Measurements from ENCODE around the gene CLEC4M. TPM values are rescaled to one million over a fixed set of nuclear protein-coding genes. Genes with fewer than 3 reads are reported as not detected.

CLEC4M gene
- total RNA-seq, 1 donor from 2014 or later: not detected

- H3K9me3 Mint-ChIP-seq: no peaks in the 10 kb centered on the region
- TF ChIP-seq CTCF (conservative IDR thresholded peaks at IDR 0.05): no peak
- no peaks in the 10 kb centered on the region for H3K36me3 Mint-ChIP-seq (ENCODE audit: low read depth)
- H3K4me1 Mint-ChIP-seq: no peaks in the 10 kb centered on the region
- H3K27me3 Mint-ChIP-seq (ENCODE audit: low read depth): peaks cover 98% of the 10 kb centered on the region
- no peak overlapping the region for H3K27ac Mint-ChIP-seq (ENCODE audit: unreplicated experiment)
- no peak for DNase-seq (ENCODE audit: low read depth, low spot score)
- no peak overlapping the region for H3K4me3 Mint-ChIP-seq
Observed at GRCh38 chr19:7783991-7784423, 21.0 kb downstream of the CLEC4M start.

- Mint-ChIP-seq H3K9me3 (no peaks in the 10 kb centered on the region), H3K36me3 (ENCODE audit: low read depth) (no peaks in the 10 kb centered on the region), H3K27ac (ENCODE audit: unreplicated experiment) (no peak overlapping the region), H3K4me3 (no peak overlapping the region), H3K27me3 (ENCODE audit: low read depth) (peaks cover 98% of the 10 kb centered on the region), H3K4me1 (no peaks in the 10 kb centered on the region)
- no peak for TF ChIP-seq CTCF (conservative IDR thresholded peaks at IDR 0.05)
- DNase-seq (ENCODE audit: low read depth, low spot score): no peak
Observed at GRCh38 chr19:7784856-7785255, 21.8 kb downstream of the CLEC4M start.

GRCh38 chr19:7787141-7787540 is 24.1 kb downstream of the CLEC4M start:
- H3K27me3 Mint-ChIP-seq (ENCODE audit: low read depth): peaks cover 94% of the 10 kb centered on the region
- H3K36me3 Mint-ChIP-seq (ENCODE audit: low read depth): no peaks in the 10 kb centered on the region
- no peak for TF ChIP-seq CTCF (conservative IDR thresholded peaks at IDR 0.05)
- no peaks in the 10 kb centered on the region for H3K9me3 Mint-ChIP-seq
- no peaks in the 10 kb centered on the region for H3K4me1 Mint-ChIP-seq
- H3K27ac Mint-ChIP-seq (ENCODE audit: unreplicated experiment): no peak overlapping the region
- DNase-seq (ENCODE audit: low read depth, low spot score): no peak
- no peak overlapping the region for H3K4me3 Mint-ChIP-seq

- no peaks in the 10 kb centered on the region for H3K4me1 Mint-ChIP-seq
- peaks cover 94% of the 10 kb centered on the region for H3K27me3 Mint-ChIP-seq (ENCODE audit: low read depth)
- no peak for TF ChIP-seq CTCF (conservative IDR thresholded peaks at IDR 0.05)
- H3K27ac Mint-ChIP-seq (ENCODE audit: unreplicated experiment): no peak overlapping the region
- H3K36me3 Mint-ChIP-seq (ENCODE audit: low read depth): no peaks in the 10 kb centered on the region
- no peak for DNase-seq (ENCODE audit: low read depth, low spot score)
- no peaks in the 10 kb centered on the region for H3K9me3 Mint-ChIP-seq
- H3K4me3 Mint-ChIP-seq: no peak overlapping the region
Observed at GRCh38 chr19:7787602-7788177, 24.6 kb downstream of the CLEC4M start.

GRCh38 chr19:7788178-7788932 is 25.3 kb downstream of the CLEC4M start:
- peaks cover 90% of the 10 kb centered on the region for H3K27me3 Mint-ChIP-seq (ENCODE audit: low read depth)
- TF ChIP-seq CTCF (conservative IDR thresholded peaks at IDR 0.05): no peak

More at GRCh38 chr19:7788178-7788932, 25.3 kb downstream of the CLEC4M start:
- H3K4me3 Mint-ChIP-seq: no peak overlapping the region
- no peaks in the 10 kb centered on the region for H3K36me3 Mint-ChIP-seq (ENCODE audit: low read depth)
- H3K9me3 Mint-ChIP-seq: no peaks in the 10 kb centered on the region
- DNase-seq (ENCODE audit: low read depth, low spot score): no peak
- no peaks in the 10 kb centered on the region for H3K4me1 Mint-ChIP-seq
- H3K27ac Mint-ChIP-seq (ENCODE audit: unreplicated experiment): no peak overlapping the region
